GM21367 (cell line): ENCODE results near the gene IKBKE.

Experiments used
- ATAC-seq: cut with Tn5 transposase; IDR thresholded peaks from one replicate; pipeline ENCODE4 v1.9.1; 2021; ENCODE audit not compliant: unreplicated experiment

The IKBKE gene

GRCh38 chr1:206510371-206510770 is 40.1 kb downstream of the IKBKE start:
- no peak for ATAC-seq

- no peak for ATAC-seq
These were observed 41.2 kb downstream of the IKBKE start for GRCh38 chr1:206511362-206512057.

GRCh38 chr1:206512058-206512850 is 42.0 kb downstream of the IKBKE start:
- ATAC-seq, result no peak

- ATAC-seq, result no peak
These were observed 42.5 kb downstream of the IKBKE start for GRCh38 chr1:206512851-206513180.

- no peak for ATAC-seq
These were observed 43.2 kb downstream of the IKBKE start for GRCh38 chr1:206513312-206514111.

GRCh38 chr1:206514813-206515387 is 44.6 kb downstream of the IKBKE start:
- no peak for ATAC-seq

- no peak for ATAC-seq
These were observed 46.4 kb downstream of the IKBKE start for GRCh38 chr1:206516728-206516990.

GRCh38 chr1:206517784-206518183 is 47.5 kb downstream of the IKBKE start:
- no peak for ATAC-seq

GRCh38 chr1:206518206-206518605 is 47.9 kb downstream of the IKBKE start:
- no peak for ATAC-seq

- no peak for ATAC-seq
These were observed 48.5 kb downstream of the IKBKE start for GRCh38 chr1:206518743-206519142.

- no peak for ATAC-seq
These were observed 50.9 kb downstream of the IKBKE start for GRCh38 chr1:206521127-206521526.

- ATAC-seq, result no peak
These were observed 51.6 kb downstream of the IKBKE start for GRCh38 chr1:206521694-206522402.

- ATAC-seq, result no peak
These were observed 54.6 kb downstream of the IKBKE start for GRCh38 chr1:206524739-206525364.

GRCh38 chr1:206526064-206526911 is 56.0 kb downstream of the IKBKE start:
- ATAC-seq, result no peak

GRCh38 chr1:206529425-206529824 is 59.1 kb downstream of the IKBKE start:
- no peak for ATAC-seq

GRCh38 chr1:206532368-206532767 is 62.1 kb downstream of the IKBKE start:
- no peak for ATAC-seq

- no peak for ATAC-seq
These were observed 64.3 kb downstream of the IKBKE start for GRCh38 chr1:206534552-206534951.

- ATAC-seq, result no peak
These were observed 65.5 kb downstream of the IKBKE start for GRCh38 chr1:206535853-206536188.

GRCh38 chr1:206537141-206537540 is 66.9 kb downstream of the IKBKE start:
- no peak for ATAC-seq
